ENCODE measurements around the gene COL23A1. TPM values are rescaled to one million over a fixed set of nuclear protein-coding genes. Genes with fewer than 3 reads are reported as not detected.
"Not testable (repeated sequence)": the region's sequence is repeated elsewhere in the genome, so short reads cannot be mapped to it uniquely, and the experiment has no call there.

COL23A1 gene
- polyA plus RNA-seq, 1 donor (not counting 4 experiments of a cell fraction or from before 2014, with no cell fraction given): not detected

GRCh38 chr5:178488696-178489095 lies 101.5 kb downstream of the COL23A1 start:
- dilution Hi-C loops (cut with MboI; ENCODE audit: extremely low pct_ligation_motif_present, low sequenced_read_pairs): no loop called here
- Histone ChIP-seq H4K20me1 (ENCODE audit: control insufficient read depth, extremely low read depth, insufficient read depth, low read length) (no peaks in the 10 kb centered on the region), H3K9me1 (ENCODE audit: control insufficient read depth, extremely low read depth, insufficient read depth, low read length) (no peaks in the 10 kb centered on the region), H3K9me3 (ENCODE audit: control insufficient read depth, low read depth, low read length) (no peaks in the 10 kb centered on the region), H2AFZ (ENCODE audit: control insufficient read depth, low read length) (no peak overlapping the region), H3K9ac (ENCODE audit: control insufficient read depth, extremely low read depth, insufficient read depth, low read length) (no peak overlapping the region), H3K27ac (ENCODE audit: control insufficient read depth, insufficient read depth, low read length) (no peak overlapping the region), H3K4me1 (ENCODE audit: control insufficient read depth, extremely low read depth, insufficient read depth, low read length) (no peaks in the 10 kb centered on the region), H3K79me2 (ENCODE audit: control insufficient read depth, insufficient read depth, low read length) (no peaks in the 10 kb centered on the region), H3K4me3 (ENCODE audit: control insufficient read depth in 2 of 3, extremely low read depth in 1 of 3, insufficient read depth in 2 of 3, low read depth in 1 of 3, low read length in 3 of 3) (no peak overlapping the region), H3K4me2 (ENCODE audit: control insufficient read depth, extremely low read depth, insufficient read depth, low read depth, low read length) (no peak overlapping the region), H3K27me3 (ENCODE audit: control insufficient read depth, extremely low read depth, insufficient read depth, low read length) (no peaks in the 10 kb centered on the region), H3K36me3 (ENCODE audit: control insufficient read depth in 2 of 2, extremely low read depth in 1 of 2, insufficient read depth in 2 of 2, low read length in 2 of 2) (no peaks in the 10 kb centered on the region)
- FAIRE-seq: no peak
- TF ChIP-seq EZH2 (IDR thresholded peaks at IDR 0.05; ENCODE audit: low read length) (no peak), CTCF (optimal IDR thresholded peaks at IDR 0.05 in 1 of 3, IDR thresholded peaks at IDR 0.05 in 1 of 3, conservative IDR thresholded peaks at IDR 0.05 in 1 of 3; ENCODE audit: extremely low read depth in 1 of 3, insufficient read depth in 2 of 3, low read length in 3 of 3) (no peak)
- DNase-seq (ENCODE audit: low read depth, low spot score): no peak

- dilution Hi-C loops (cut with MboI; ENCODE audit: extremely low pct_ligation_motif_present, low sequenced_read_pairs): no loop called here
- no peaks in the 10 kb centered on the region for H3K9me1 ChIP-seq (ENCODE audit: control insufficient read depth, extremely low read depth, insufficient read depth, low read length)
- no peaks in the 10 kb centered on the region for H3K27me3 ChIP-seq (ENCODE audit: control insufficient read depth, extremely low read depth, insufficient read depth, low read length)
- no peak overlapping the region for H2AFZ ChIP-seq (ENCODE audit: control insufficient read depth, low read length)
- H3K9ac ChIP-seq (ENCODE audit: control insufficient read depth, extremely low read depth, insufficient read depth, low read length): no peak overlapping the region
- no peak for FAIRE-seq
- no peak overlapping the region for H3K4me2 ChIP-seq (ENCODE audit: control insufficient read depth, extremely low read depth, insufficient read depth, low read depth, low read length)
- no peaks in the 10 kb centered on the region for H3K9me3 ChIP-seq (ENCODE audit: control insufficient read depth, low read depth, low read length)
- no peaks in the 10 kb centered on the region for H4K20me1 ChIP-seq (ENCODE audit: control insufficient read depth, extremely low read depth, insufficient read depth, low read length)
- DNase-seq (ENCODE audit: low read depth, low spot score): no peak
- no peaks in the 10 kb centered on the region for H3K79me2 ChIP-seq (ENCODE audit: control insufficient read depth, insufficient read depth, low read length)
- no peak overlapping the region for H3K27ac ChIP-seq (ENCODE audit: control insufficient read depth, insufficient read depth, low read length)
- no peaks in the 10 kb centered on the region for H3K4me1 ChIP-seq (ENCODE audit: control insufficient read depth, extremely low read depth, insufficient read depth, low read length)
- TF ChIP-seq CTCF (optimal IDR thresholded peaks at IDR 0.05 in 1 of 3, IDR thresholded peaks at IDR 0.05 in 1 of 3, conservative IDR thresholded peaks at IDR 0.05 in 1 of 3; ENCODE audit: extremely low read depth in 1 of 3, insufficient read depth in 2 of 3, low read length in 3 of 3): no peak
- no peak for TF ChIP-seq EZH2 (IDR thresholded peaks at IDR 0.05; ENCODE audit: low read length)
- no peak overlapping the region for H3K4me3 ChIP-seq (ENCODE audit: control insufficient read depth in 2 of 3, extremely low read depth in 1 of 3, insufficient read depth in 2 of 3, low read depth in 1 of 3, low read length in 3 of 3)
- no peaks in the 10 kb centered on the region for H3K36me3 ChIP-seq (ENCODE audit: control insufficient read depth in 2 of 2, extremely low read depth in 1 of 2, insufficient read depth in 2 of 2, low read length in 2 of 2)
These were observed 102.1 kb downstream of the COL23A1 start for GRCh38 chr5:178487911-178488600.

GRCh38 chr5:178486878-178487512 lies 103.2 kb downstream of the COL23A1 start:
- FAIRE-seq; H3K4me3 ChIP-seq (ENCODE audit: control insufficient read depth in 2 of 3, extremely low read depth in 1 of 3, insufficient read depth in 2 of 3, low read depth in 1 of 3, low read length in 3 of 3); H3K27ac ChIP-seq (ENCODE audit: control insufficient read depth, insufficient read depth, low read length); H3K27me3 ChIP-seq (ENCODE audit: control insufficient read depth, extremely low read depth, insufficient read depth, low read length); H4K20me1 ChIP-seq (ENCODE audit: control insufficient read depth, extremely low read depth, insufficient read depth, low read length); H3K9me1 ChIP-seq (ENCODE audit: control insufficient read depth, extremely low read depth, insufficient read depth, low read length); H3K36me3 ChIP-seq (ENCODE audit: control insufficient read depth in 2 of 2, extremely low read depth in 1 of 2, insufficient read depth in 2 of 2, low read length in 2 of 2); H3K4me1 ChIP-seq (ENCODE audit: control insufficient read depth, extremely low read depth, insufficient read depth, low read length); dilution Hi-C loops (cut with MboI; ENCODE audit: extremely low pct_ligation_motif_present, low sequenced_read_pairs); H3K4me2 ChIP-seq (ENCODE audit: control insufficient read depth, extremely low read depth, insufficient read depth, low read depth, low read length); H3K79me2 ChIP-seq (ENCODE audit: control insufficient read depth, insufficient read depth, low read length); H2AFZ ChIP-seq (ENCODE audit: control insufficient read depth, low read length); DNase-seq (ENCODE audit: low read depth, low spot score); H3K9me3 ChIP-seq (ENCODE audit: control insufficient read depth, low read depth, low read length); H3K9ac ChIP-seq (ENCODE audit: control insufficient read depth, extremely low read depth, insufficient read depth, low read length): not testable (repeated sequence)
